Measurements from ENCODE around the gene RERE.
"Not testable (repeated sequence)": the region's sequence is repeated elsewhere in the genome, so short reads cannot be mapped to it uniquely, and the experiment has no call there.

Gene RERE

DNA sequence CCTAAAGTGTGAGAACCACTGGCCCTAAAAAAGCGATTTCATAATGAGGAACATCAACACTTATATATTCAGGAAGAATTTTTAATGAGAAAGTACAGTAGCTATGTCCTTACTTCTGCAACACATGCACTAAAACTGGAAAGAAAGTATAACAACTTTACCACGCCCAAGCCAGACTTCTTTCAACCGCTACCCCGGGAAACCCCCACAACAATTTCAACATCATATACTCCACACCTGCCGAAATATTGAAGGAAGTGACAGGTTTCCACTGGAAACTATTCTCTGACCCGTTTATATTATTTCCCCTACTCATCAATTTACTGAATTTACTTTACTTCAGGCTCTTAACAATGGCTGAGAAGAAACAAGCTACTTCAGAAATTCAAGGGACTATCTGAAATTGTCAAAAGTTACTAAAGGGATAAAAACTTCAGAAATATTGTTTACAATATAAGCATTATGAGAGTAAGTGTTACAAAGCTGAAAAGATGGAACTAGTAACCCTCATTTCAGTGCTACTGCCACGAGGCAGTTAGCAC, 193.7 kb downstream of the RERE start:
- not testable (repeated sequence) for H3K9ac ChIP-seq (ENCODE audit: low read length); H3K4me1 ChIP-seq (ENCODE audit: control insufficient read depth, insufficient read depth, low read length); H3K27me3 ChIP-seq (ENCODE audit: control insufficient read depth, insufficient read depth, low read length); H3K27ac ChIP-seq (ENCODE audit: low read depth, low read length); H3K36me3 ChIP-seq (ENCODE audit: control insufficient read depth, insufficient read depth, low read length); H3K4me3 ChIP-seq (ENCODE audit: low read length)

DNA sequence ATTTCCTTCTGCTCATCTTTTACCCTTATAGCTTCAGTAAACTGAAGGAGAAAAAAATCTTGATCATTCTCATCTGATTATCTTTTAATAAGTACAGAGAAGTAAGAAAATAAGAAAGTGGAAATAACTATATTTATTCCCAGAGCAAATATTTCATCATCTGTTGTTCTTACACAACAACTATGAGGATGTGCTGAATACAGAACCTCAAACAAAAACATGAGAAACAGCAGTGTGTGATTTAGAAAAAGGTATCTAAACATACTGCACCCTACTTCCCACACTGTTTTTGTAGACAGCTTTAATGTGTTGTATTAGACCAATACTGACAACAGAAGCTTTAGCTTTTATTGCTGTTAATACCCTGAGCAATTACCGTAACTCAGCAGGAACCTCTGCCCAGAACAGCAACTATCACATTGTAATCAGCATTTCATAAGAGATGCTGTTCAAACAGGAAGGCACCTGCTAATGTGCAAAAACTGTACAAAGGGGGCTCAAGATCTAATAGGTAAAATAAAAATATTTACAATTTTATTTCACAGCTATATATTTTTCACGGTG, 195.6 kb downstream of the RERE start:
- H3K4me1 ChIP-seq (ENCODE audit: control insufficient read depth, insufficient read depth, low read length); H3K27ac ChIP-seq (ENCODE audit: low read depth, low read length); H3K4me3 ChIP-seq (ENCODE audit: low read length): not testable (repeated sequence)

DNA sequence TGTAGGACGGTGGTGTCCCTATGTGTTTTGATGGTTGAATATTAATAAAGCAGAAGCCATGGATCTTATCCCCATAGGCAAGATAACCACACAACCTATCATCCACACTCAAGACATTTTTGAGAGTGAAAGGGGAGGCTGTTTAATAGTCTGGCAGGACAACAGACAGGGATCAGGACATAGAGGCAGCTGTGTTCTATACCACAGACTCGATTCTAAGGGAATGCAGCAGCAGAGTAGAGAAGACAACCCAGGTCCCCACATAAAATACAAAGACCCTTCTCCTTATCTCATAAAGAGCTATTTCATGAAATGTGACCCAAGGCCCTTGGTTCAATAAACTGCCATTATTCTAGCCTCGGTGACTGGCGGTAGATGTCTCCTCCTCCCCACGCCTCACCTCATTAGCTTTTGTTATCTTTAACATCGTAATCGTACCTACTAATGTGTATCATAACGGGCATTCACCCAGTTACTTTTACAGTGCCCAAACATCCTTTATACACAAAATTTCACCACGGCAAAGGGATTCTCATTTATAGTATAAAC, 196.3 kb downstream of the RERE start:
- not testable (repeated sequence) for H3K27me3 ChIP-seq (ENCODE audit: control insufficient read depth, insufficient read depth, low read length); H3K27ac ChIP-seq (ENCODE audit: low read depth, low read length); H3K4me3 ChIP-seq (ENCODE audit: low read length); H3K36me3 ChIP-seq (ENCODE audit: control insufficient read depth, insufficient read depth, low read length); H3K9ac ChIP-seq (ENCODE audit: low read length); H3K4me1 ChIP-seq (ENCODE audit: control insufficient read depth, insufficient read depth, low read length)

More for the DNA sequence above, 195.6 kb downstream of the RERE start:
- not testable (repeated sequence) for H3K27me3 ChIP-seq (ENCODE audit: control insufficient read depth, insufficient read depth, low read length); H3K9ac ChIP-seq (ENCODE audit: low read length); H3K36me3 ChIP-seq (ENCODE audit: control insufficient read depth, insufficient read depth, low read length)

DNA sequence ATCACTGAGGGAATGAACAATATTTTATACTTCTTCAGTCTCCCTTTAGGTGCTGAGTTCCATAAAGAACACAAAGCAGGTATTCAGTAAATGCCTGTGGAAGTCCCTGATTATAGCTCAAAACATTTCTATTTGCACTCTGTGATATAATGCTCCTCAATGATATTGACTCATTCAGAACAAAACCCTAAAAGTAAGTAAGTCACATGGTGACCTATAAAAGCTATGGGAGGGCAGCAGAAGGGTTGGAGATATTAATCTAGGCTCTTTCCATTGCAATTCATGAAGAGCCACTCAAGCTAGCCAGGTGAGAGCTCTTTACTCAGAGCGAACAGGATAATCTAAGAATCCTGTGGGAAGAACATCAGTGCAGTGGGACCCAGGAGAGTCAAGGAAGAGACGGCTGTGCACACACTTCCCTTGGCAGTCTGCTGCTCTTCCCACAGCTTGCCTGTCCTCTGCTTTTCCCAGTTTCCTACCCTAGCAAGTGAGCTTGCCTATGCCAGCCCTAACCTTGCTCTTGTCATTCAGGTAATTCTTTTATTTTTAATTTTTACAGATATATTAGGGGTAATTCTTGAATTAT, 197.4 kb downstream of the RERE start:
- not testable (repeated sequence) for H3K4me1 ChIP-seq (ENCODE audit: control insufficient read depth, insufficient read depth, low read length); H3K27me3 ChIP-seq (ENCODE audit: control insufficient read depth, insufficient read depth, low read length); H3K27ac ChIP-seq (ENCODE audit: low read depth, low read length); H3K36me3 ChIP-seq (ENCODE audit: control insufficient read depth, insufficient read depth, low read length); H3K4me3 ChIP-seq (ENCODE audit: low read length); H3K9ac ChIP-seq (ENCODE audit: low read length)

DNA sequence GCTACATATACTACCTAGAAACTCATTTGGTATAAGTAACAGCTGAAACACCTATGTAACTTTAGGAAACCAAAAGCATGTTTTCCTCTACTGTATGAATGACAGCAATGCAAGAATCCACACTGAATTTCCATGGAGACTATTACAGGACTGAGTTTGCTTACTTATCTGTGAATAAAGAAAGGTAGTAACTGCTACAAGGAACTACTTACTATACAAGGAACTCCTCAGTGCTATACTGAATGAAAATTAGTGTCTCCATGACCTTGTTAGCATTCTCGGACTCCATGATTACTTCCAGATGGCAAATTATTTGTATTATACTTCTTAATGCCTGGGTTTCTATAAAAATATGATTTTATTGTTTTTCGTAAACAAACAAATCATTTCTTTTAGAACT, 198.0 kb downstream of the RERE start:
- not testable (repeated sequence) for H3K9ac ChIP-seq (ENCODE audit: low read length); H3K4me1 ChIP-seq (ENCODE audit: control insufficient read depth, insufficient read depth, low read length); H3K27ac ChIP-seq (ENCODE audit: low read depth, low read length); H3K36me3 ChIP-seq (ENCODE audit: control insufficient read depth, insufficient read depth, low read length); H3K4me3 ChIP-seq (ENCODE audit: low read length); H3K27me3 ChIP-seq (ENCODE audit: control insufficient read depth, insufficient read depth, low read length)

DNA sequence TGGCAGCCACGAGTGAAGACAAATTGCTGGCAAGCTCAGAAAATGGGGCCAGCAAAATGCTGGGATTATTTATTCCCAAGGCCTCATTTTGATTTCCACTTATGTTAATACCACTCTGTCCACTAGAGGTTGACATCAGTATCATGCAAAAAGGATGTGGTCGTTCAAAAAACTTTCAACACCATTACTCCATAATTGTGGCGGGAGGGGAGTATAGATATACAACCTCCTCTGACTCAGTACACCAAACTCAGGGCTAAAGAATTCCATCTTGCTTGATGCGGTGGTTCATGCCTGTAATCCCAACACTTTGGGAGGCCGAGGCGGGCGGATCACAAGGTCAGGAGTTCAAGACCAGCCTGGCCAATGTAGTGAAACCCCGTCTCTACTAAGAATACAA, 200.6 kb downstream of the RERE start:
- not testable (repeated sequence) for H3K27me3 ChIP-seq (ENCODE audit: control insufficient read depth, insufficient read depth, low read length); H3K27ac ChIP-seq (ENCODE audit: low read depth, low read length); H3K4me1 ChIP-seq (ENCODE audit: control insufficient read depth, insufficient read depth, low read length); H3K9ac ChIP-seq (ENCODE audit: low read length); H3K36me3 ChIP-seq (ENCODE audit: control insufficient read depth, insufficient read depth, low read length); H3K4me3 ChIP-seq (ENCODE audit: low read length)

DNA sequence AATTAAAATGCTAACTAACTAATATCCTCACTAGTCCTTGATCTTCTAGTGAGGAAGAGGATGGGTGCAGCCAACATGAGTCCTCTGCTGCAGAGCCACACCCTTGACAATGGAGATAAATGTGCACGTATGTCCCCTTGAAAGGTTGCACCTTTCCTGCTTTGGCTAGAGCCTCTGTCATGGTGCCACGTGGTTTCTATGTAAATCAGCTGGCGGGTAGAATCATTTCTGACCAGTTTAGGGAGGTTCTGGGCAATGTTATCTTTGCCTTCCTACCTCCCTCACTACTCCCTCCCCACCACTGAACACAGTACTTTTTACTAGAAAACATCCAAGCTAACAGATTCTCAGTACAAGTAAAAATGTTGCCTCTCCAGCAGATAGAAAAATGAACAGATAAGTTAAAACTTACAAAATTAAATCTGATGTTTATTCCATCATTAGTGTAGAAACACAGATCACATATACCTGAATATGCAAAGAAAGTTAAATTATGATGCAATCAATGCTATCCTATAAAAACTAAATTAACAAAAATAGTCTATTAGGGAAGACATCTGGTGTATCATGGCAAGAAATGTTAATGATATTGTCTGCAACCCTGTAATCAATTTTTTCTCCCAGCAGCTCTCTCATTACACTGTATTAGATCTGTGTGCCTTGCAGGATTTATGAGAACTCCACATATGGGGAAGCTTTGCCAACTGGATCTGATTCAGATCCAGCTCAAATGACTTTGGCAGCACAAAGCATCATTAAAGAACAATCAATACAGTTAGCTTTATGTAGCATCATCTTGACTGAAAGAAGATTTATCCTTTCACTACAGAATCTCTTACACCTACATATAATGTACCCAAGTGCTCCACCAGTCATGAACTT, 205.6 kb downstream of the RERE start:
- H3K27me3 ChIP-seq (ENCODE audit: control insufficient read depth, insufficient read depth, low read length); H3K4me1 ChIP-seq (ENCODE audit: control insufficient read depth, insufficient read depth, low read length); H3K36me3 ChIP-seq (ENCODE audit: control insufficient read depth, insufficient read depth, low read length); H3K9ac ChIP-seq (ENCODE audit: low read length); H3K4me3 ChIP-seq (ENCODE audit: low read length); H3K27ac ChIP-seq (ENCODE audit: low read depth, low read length): not testable (repeated sequence)

DNA sequence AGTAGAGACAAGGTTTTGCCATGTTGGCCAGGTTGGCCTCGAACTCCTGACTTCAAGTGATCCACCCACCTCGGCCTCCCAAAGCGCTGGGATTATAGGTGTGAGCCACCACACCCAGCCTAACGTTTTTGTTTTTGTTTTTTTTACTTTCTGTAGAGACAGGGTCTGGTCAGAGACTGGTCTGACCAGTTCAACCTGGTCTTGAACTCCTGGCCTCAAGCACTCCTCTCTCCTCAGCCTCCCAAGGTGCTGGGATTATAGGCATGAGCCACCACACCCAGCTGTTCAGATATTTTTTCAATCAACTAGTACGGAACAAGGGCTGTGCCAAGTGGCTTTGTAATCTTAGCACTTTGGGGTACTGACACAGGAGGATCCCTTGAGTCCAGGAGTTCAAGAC, 209.5 kb downstream of the RERE start:
- Histone ChIP-seq H3K4me3 (ENCODE audit: low read length) (no peak overlapping the region), H3K4me1 (ENCODE audit: control insufficient read depth, insufficient read depth, low read length) (no peaks in the 10 kb centered on the region)

DNA sequence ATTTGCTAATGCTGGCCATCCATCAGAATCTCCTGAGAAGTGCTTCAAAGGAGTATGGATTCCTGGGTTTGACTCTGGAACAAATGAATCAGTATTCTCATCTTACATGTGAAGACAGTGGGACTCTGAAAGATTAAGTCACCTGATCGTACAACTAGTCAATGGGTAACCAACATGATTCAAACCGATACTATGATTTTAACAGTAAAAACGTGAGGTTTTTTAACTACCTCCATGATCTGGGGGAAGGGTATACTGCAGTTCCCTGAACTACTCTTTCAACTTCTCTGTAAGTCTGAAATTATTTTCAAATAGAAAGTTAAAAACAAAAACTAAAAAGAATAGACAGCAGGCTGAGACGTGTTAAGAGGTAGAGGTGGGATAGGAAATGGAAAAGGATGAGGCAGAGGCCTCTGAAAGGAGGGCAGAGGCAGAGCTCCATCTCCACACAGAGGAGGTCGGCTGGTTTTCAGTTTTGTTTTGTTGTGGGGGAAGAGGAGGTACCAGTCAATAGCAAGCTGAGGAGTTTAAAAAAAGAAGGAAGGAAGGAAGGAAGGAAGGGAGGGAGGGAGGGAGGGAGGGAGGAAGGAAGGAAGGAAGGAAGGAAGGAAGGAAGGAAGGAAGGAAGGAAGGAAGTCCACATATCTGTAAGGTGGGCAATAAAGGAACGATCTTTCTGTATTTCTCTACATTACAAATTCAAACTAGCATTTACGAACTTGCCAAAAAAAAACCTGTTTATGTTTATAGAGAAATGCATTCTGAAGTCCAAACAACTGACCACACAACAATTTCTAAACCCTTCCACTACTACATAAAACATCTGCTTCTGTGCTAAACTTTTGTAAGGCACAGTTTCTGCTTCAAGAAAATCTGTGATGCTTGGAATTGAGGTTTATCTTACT, 213.1 kb downstream of the RERE start:
- H3K27me3 ChIP-seq (ENCODE audit: control insufficient read depth, insufficient read depth, low read length): no peaks in the 10 kb centered on the region
- H3K4me3 ChIP-seq (ENCODE audit: low read length): no peak overlapping the region
- no peaks in the 10 kb centered on the region for H3K4me1 ChIP-seq (ENCODE audit: control insufficient read depth, insufficient read depth, low read length)
- H3K27ac ChIP-seq (ENCODE audit: low read depth, low read length): no peak overlapping the region
- no peak overlapping the region for H3K9ac ChIP-seq (ENCODE audit: low read length)
- H3K36me3 ChIP-seq (ENCODE audit: control insufficient read depth, insufficient read depth, low read length): no peaks in the 10 kb centered on the region

More for the DNA sequence above, 209.5 kb downstream of the RERE start:
- Histone ChIP-seq H3K27me3 (ENCODE audit: control insufficient read depth, insufficient read depth, low read length) (no peaks in the 10 kb centered on the region), H3K36me3 (ENCODE audit: control insufficient read depth, insufficient read depth, low read length) (no peaks in the 10 kb centered on the region), H3K27ac (ENCODE audit: low read depth, low read length) (no peak overlapping the region), H3K9ac (ENCODE audit: low read length) (no peak overlapping the region)

DNA sequence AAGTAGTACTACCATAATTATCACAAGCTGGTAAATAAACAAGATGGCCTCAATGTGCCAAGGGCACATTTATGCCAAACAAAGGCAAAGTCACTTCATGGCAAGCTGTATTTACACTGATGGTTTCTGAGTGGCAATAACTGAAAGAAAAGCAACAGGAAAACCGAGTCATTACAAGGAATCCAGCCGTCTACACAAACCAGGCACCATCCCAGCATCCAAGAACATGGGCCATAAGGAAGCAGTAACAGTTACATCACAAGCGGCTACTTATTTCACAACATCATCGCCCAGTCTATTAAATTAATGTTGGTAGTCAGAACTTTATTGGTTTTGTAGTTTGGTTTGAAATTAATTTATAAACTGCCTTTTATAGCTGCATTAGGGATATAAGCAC, 214.2 kb downstream of the RERE start:
- Histone ChIP-seq H3K27ac (ENCODE audit: low read depth, low read length) (no peak overlapping the region), H3K4me1 (ENCODE audit: control insufficient read depth, insufficient read depth, low read length) (peaks cover 10% of the 10 kb centered on the region), H3K27me3 (ENCODE audit: control insufficient read depth, insufficient read depth, low read length) (no peaks in the 10 kb centered on the region), H3K36me3 (ENCODE audit: control insufficient read depth, insufficient read depth, low read length) (no peaks in the 10 kb centered on the region), H3K4me3 (ENCODE audit: low read length) (no peak overlapping the region), H3K9ac (ENCODE audit: low read length) (no peak overlapping the region)

DNA sequence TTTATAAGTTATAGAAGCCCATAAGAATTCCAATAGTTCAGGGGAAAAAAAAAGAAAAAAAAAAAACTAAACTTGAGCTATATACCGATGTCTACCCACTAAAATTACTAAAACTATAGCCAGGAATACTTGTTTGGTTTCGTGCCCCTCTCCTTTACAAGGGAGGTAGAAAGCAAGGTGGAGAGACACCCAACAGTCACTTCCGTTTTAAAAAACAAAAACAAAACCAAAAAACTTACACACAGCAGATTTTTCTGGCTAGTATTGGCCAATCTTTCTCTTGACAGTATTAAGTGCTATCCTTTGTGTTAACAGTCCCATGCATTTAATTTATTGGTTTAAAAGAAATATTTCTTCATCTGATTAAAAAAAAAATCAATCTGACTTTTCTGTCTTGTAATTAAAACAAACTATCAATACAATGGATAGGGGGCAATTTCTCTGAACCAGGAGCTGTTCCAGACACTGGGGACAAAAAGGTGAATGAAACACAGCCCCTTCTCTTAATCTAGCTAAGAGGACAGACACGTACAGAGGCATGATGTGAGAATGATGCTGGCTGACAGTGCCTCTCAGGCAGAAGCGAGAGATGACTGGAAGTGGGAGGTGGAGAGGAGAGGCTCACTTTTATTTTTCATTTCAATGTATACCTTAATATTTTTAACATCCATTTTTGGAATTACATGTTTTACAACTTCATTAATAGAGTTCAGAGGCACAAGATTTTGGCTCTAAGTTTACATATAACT, 214.8 kb downstream of the RERE start:
- no peaks in the 10 kb centered on the region for H3K36me3 ChIP-seq (ENCODE audit: control insufficient read depth, insufficient read depth, low read length)
- no peak overlapping the region for H3K4me3 ChIP-seq (ENCODE audit: low read length)
- H3K4me1 ChIP-seq (ENCODE audit: control insufficient read depth, insufficient read depth, low read length): peaks cover 12% of the 10 kb centered on the region
- no peak overlapping the region for H3K9ac ChIP-seq (ENCODE audit: low read length)
- H3K27me3 ChIP-seq (ENCODE audit: control insufficient read depth, insufficient read depth, low read length): no peaks in the 10 kb centered on the region
- no peak overlapping the region for H3K27ac ChIP-seq (ENCODE audit: low read depth, low read length)

All from rectal smooth muscle tissue (tissue), 1 donor.